MCF 10A (cell line): ENCODE data around the gene LAMB1. TPM values are rescaled to one million over a fixed set of nuclear protein-coding genes. Genes with fewer than 3 reads are reported as not detected.

Experiments used
- BruUV-seq: library from RNA; stranded (reverse); fragments of 400-500 nt; replicated peaks from 2 replicates; lab custom pipeline; 2021; lab: Mats Ljungman, UMichigan
- CTCF ChIA-PET: fragments of 300-600 bp; sonication (Branson Sonifier 250); formaldehyde crosslinking; extraction: SDS; loops from one replicate; lab custom pipeline; 2021; ENCODE audit warnings: antibody characterized with exemption, inconsistent platforms; lab: Yijun Ruan, JAX
- POLR2A ChIA-PET: fragments of 300-600, 350-650 bp; sonication (Branson Sonifier 250); formaldehyde crosslinking; extraction: SDS; loops from one replicate; lab custom pipeline; 2020; ENCODE audit warnings: antibody characterized with exemption, inconsistent platforms; lab: Yijun Ruan, JAX
- DNase-seq: peaks from one replicate; pipeline ENCODE4 v3.0.0-alpha.2; 2018; ENCODE audit not compliant: unreplicated experiment
- H3K27ac Mint-ChIP-seq: one replicate; pipeline ENCODE4 v1.8.0; 2022; ENCODE audit warnings: mild to moderate bottlenecking, low read depth, mixed read lengths; ENCODE audit not compliant: unreplicated experiment
- H3K27me3 Mint-ChIP-seq: one replicate; pipeline ENCODE4 v1.8.0; 2022; ENCODE audit warnings: mixed read lengths; ENCODE audit not compliant: insufficient read depth, unreplicated experiment
- H3K36me3 Mint-ChIP-seq: one replicate; pipeline ENCODE4 v1.8.0; 2022; ENCODE audit warnings: mild to moderate bottlenecking, moderate library complexity, mixed read lengths; ENCODE audit not compliant: insufficient read depth, unreplicated experiment
- H3K4me1 Mint-ChIP-seq: one replicate; pipeline ENCODE4 v1.8.0; 2022; ENCODE audit warnings: mixed read lengths; ENCODE audit not compliant: insufficient read depth, unreplicated experiment
- H3K4me3 Mint-ChIP-seq: one replicate; pipeline ENCODE4 v1.8.0; 2022; ENCODE audit warnings: mild to moderate bottlenecking, moderate library complexity, mixed read lengths; ENCODE audit not compliant: unreplicated experiment
- H3K9me3 Mint-ChIP-seq: one replicate; pipeline ENCODE4 v1.8.0; 2022; ENCODE audit warnings: mixed read lengths; ENCODE audit not compliant: unreplicated experiment
- CTCF ChIP-seq: fragments of 200-600 bp; IDR thresholded peaks from one replicate; pipeline ENCODE4 v1.8.0; 2022; ENCODE audit warnings: antibody characterized with exemption, mild to moderate bottlenecking; ENCODE audit not compliant: unreplicated experiment
- intact Hi-C: fragments of 100-400 bp; cut with micrococcal nuclease; formaldehyde crosslinking; loops from 2 replicates; pipeline ENCODE4 v1.14.1; 2022
- total RNA-seq: library from RNA; stranded (reverse); gene quantifications from 2 replicates; pipeline ENCODE4 v1.2.3, GENCODE V29; 2022

Gene LAMB1
- total RNA-seq, 1 experiment from 2014 or later, result 275 TPM

DNA sequence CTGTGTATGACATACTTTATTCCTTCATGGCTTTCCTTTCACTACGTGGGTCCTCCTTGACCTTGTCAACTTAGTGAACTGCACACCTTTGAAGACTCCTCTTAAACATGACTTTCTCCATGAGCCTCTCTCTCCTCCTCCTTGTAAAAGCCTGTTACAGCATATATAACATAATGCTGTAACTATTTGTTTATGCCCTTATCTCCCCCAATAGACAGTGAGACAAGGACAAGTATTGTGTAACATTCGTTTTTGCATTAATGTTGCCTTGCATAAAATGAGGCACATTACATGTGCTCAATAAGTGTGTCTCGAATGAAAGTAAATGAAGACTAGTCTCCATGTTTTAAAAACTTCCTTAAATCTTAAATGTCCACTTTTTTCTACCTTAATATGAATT, 4.3 kb upstream of the LAMB1 start:
- Mint-ChIP-seq H3K27me3 (no peaks in the 10 kb centered on the region), H3K36me3 (peaks cover 7% of the 10 kb centered on the region), H3K4me1 (peaks cover 6% of the 10 kb centered on the region), H3K27ac (no peak overlapping the region), H3K4me3 (no peak overlapping the region), H3K9me3 (no peaks in the 10 kb centered on the region)
- no peak for TF ChIP-seq CTCF
- CTCF ChIA-PET, result interaction anchor here (0.6 kb wide), 1 partner anchor 74 kb away, joined by 3 read pairs; no protein-coding TSS in a partner anchor
- intact Hi-C loops, result no loop called here
- no peak for DNase-seq
- BruUV-seq, result no TSS peak
- POLR2A ChIA-PET, result no interaction called here

- no peak for TF ChIP-seq CTCF
- no peak overlapping the region for H3K27ac Mint-ChIP-seq
- H3K36me3 Mint-ChIP-seq, result peaks cover 34% of the 10 kb centered on the region
- peaks cover 6% of the 10 kb centered on the region for H3K4me1 Mint-ChIP-seq
- DNase-seq, result no peak
- H3K4me3 Mint-ChIP-seq, result peak overlapping the region; percentile 86
- ChIA-PET CTCF (interaction anchor here (0.7 to 5.1 kb wide), 8 partner anchors 9 to 541 kb away, joined by 3 to 23 read pairs (median 4); no protein-coding TSS in a partner anchor), POLR2A (interaction anchor here (0.6 to 5.9 kb wide), 10 partner anchors 12 to 128 kb away, joined by 3 to 77 read pairs (median 4); no protein-coding TSS in a partner anchor)
- no peaks in the 10 kb centered on the region for H3K27me3 Mint-ChIP-seq
- intact Hi-C loops, result no loop called here
- BruUV-seq, result no TSS peak
- H3K9me3 Mint-ChIP-seq, result no peaks in the 10 kb centered on the region
These were observed 1.5 kb upstream of the LAMB1 start for GRCh38 chr7:108004220-108005142.

DNA sequence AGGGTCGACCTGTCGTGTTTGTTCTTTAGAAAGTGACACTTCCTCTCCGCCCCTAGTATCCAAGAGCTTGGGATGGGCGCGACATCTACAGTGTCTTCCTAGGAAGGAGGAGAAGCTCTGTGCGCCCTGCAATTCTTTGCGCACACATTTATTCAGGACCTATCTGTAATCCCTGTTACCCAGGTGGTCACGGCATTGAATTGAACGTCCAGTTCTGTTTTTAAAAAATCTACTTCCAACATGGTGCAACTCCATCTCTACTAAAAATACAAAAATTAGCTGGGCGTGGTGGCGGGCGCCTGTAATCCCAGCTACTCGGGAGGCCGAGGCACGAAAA, 606 bp upstream of the LAMB1 start:
- no TSS peak for BruUV-seq
- no peak for TF ChIP-seq CTCF
- H3K27me3 Mint-ChIP-seq, result no peaks in the 10 kb centered on the region
- H3K9me3 Mint-ChIP-seq, result no peaks in the 10 kb centered on the region
- peak overlapping the region; percentile 86 for H3K4me3 Mint-ChIP-seq
- peaks cover 42% of the 10 kb centered on the region for H3K36me3 Mint-ChIP-seq
- intact Hi-C loops, result loop anchor here (2.0 kb wide), 1 partner anchor 93 kb away; no protein-coding TSS in a partner anchor
- DNase-seq, result no peak
- no peak overlapping the region for H3K27ac Mint-ChIP-seq
- ChIA-PET CTCF (interaction anchor here (0.7 to 5.1 kb wide), 11 partner anchors 8 to 494 kb away, joined by 3 to 23 read pairs (median 5); no protein-coding TSS in a partner anchor), POLR2A (interaction anchor here (0.7 to 5.9 kb wide), 17 partner anchors 8 to 142 kb away, joined by 3 to 77 read pairs (median 4); no protein-coding TSS in a partner anchor)
- H3K4me1 Mint-ChIP-seq, result peaks cover 13% of the 10 kb centered on the region
